GM19193 (cell line): ENCODE data around the gene SEMA4F.

Experiments used
- POLR2A ChIP-seq: IDR thresholded peaks from 4 replicates; pipeline ENCODE4 v1.6.1; 2011; ENCODE audit not compliant: insufficient read depth, insufficient read length; ENCODE audit errors: extremely low read depth

Gene SEMA4F, protein sequence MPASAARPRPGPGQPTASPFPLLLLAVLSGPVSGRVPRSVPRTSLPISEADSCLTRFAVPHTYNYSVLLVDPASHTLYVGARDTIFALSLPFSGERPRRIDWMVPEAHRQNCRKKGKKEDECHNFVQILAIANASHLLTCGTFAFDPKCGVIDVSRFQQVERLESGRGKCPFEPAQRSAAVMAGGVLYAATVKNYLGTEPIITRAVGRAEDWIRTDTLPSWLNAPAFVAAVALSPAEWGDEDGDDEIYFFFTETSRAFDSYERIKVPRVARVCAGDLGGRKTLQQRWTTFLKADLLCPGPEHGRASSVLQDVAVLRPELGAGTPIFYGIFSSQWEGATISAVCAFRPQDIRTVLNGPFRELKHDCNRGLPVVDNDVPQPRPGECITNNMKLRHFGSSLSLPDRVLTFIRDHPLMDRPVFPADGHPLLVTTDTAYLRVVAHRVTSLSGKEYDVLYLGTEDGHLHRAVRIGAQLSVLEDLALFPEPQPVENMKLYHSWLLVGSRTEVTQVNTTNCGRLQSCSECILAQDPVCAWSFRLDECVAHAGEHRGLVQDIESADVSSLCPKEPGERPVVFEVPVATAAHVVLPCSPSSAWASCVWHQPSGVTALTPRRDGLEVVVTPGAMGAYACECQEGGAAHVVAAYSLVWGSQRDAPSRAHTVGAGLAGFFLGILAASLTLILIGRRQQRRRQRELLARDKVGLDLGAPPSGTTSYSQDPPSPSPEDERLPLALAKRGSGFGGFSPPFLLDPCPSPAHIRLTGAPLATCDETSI

DNA sequence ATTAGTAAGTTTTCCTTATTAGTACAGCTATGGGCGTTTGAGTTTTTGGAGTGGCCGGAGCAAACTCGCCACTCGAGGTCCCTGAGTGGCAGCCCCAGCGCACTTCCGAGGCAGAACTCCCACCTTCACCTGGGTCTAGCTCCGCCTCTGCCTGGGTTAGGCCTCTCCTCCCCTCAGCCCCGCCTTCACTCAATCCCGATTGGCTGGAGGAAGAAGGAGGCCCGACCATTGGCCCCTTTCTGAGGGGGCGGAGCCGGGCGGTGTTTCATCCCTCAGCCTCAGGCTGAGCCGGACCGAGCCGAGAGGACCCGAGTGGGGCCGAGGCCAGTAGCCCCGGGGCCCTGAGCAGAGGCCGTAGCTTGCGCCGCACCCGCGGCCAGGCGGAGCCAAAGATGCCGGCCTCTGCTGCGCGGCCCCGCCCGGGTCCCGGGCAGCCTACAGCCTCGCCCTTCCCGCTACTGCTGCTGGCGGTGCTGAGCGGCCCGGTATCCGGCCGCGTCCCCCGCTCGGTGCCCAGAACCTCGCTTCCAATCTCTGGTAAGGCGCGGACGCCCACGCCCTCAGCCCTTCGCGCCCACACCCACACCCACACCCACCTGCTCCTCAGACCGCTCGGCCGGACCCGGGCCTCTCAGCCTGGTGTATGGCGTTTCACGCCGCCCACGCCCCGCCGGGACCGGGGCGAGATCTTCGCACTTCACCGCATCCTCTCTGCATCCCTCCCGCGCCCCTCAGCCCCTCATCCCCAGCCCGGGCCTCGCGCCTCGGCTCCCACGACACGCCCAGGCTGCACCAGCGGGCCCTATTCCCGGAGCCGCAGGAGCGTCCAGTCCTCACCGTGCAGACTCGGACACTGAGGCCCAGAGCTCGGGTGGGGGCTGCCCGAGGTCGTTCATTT, at the start of gene SEMA4F:
TSS of gene SEMA4F (plus strand) at position 263 of the 898 bp plus-strand sequence. CDS start at position 393, 130 bp downstream.
- TF ChIP-seq POLR2A, result peak; percentile 41

DNA sequence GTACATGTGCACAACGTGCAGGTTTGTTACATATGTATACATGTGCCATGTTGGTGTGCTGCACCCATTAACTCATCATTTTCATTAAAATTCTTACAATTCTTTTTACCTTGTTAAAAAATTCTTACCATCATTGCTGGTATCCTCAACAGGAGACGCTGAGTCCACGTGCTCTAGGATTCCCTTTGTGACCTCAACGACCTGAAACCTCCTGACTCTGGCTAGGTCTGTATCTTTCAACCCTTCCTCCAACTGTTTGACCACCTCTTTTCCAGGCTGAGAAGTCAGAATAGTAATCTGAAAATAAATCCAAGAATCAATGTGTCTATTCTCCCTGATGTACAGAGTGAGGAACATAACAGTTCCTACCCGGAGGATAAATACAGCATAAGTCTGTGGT, 47.1 kb upstream of the SEMA4F start:
- no peak for TF ChIP-seq POLR2A

DNA sequence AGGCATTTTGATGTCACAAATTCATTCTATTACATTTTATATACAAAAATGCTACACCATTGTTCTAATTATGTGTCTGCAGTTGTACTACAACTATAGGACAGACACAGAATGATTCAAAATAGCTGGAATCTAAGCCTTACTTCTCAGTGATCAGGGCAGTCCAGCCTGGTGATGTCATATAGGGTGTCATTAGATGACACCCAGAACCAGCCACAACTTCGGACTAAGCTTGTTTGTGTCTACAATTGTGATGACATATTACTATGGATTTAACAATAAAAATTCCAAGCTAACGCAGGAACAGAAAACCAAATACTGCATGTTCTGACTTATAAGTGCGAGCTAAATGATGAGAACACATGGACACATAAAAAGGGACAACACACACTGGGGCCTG, 36.9 kb upstream of the SEMA4F start:
- no peak for TF ChIP-seq POLR2A

DNA sequence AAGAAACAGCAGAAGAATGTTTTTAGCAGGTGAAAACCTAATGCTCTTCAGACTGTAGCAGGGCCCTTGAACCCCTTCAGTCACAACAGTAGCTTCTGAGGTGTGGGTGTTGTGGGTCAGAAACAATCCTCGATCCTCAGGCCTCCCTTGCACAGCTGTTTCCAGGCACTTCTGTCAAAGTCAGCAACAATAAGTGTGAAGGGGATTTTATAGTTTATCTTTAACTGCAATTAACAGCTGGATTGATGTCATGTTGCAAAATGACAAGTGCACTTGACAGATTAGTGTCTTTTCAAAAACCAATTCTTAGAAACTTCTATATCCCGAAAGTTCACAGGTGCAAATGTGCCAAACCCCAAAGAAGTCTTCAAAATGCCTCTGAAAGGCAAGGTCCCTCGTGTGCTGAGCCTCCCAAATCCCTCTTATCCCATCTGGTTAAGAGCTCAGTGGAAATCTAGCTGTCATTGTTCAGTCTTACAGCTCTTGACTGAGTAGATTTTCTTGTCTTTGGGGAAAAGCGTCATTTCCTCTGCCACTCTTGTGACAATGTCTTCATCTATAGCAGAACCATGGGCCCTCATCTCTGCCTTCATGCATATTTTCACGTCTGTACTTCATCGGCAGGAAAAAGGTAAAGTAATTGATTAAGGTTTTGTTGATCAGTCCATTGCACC, 35.5 kb upstream of the SEMA4F start:
- TF ChIP-seq POLR2A, result no peak

DNA sequence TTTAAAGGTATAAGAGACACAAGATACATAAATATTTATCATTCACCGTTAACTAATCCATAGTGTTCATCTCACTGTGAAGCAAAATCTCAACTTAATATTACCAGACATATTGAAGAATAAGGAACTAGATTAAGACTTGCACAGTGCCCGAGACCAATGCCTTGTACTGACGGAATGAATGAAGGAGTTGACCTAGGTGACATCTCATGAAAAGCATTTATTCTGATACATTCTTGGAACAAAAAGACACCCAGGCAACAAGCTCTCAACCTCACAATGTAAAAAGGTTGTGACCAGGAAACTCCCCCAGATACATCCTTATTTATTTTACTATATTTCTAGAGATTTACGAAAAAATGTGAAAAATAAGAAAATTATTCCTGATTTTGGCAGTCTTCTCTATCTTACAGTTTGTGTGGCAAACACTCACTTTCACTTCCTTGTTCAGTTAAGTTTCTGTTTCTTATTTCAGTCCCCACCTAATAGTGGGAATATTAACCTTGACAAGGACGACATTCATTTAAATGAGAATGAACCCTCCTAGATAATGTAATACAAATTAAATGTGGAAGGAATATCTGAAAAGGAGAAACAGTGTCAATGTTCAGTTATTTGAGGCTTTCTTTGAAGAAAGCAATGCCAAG, 34.3 kb upstream of the SEMA4F start:
- TF ChIP-seq POLR2A, result no peak

DNA sequence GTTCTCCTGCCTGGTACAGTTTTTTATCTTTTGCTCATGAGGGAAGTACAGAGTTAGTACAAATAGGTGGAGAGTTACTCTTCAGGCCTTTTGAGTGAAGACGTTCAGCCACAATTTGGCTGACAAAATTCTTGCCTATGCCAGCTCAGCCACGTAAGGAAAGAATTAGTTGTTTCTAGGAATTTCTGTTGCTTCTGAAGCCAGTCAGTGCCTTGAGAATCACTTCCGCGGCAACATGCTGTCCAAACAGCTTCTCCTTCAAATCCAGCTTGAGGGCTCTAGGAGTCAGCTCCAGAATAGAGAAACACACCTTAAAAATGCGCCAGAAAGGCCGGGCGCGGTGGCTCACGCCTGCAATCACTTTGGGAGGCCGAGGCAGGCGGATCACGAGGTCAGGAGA, 33.4 kb upstream of the SEMA4F start:
- no peak for TF ChIP-seq POLR2A

DNA sequence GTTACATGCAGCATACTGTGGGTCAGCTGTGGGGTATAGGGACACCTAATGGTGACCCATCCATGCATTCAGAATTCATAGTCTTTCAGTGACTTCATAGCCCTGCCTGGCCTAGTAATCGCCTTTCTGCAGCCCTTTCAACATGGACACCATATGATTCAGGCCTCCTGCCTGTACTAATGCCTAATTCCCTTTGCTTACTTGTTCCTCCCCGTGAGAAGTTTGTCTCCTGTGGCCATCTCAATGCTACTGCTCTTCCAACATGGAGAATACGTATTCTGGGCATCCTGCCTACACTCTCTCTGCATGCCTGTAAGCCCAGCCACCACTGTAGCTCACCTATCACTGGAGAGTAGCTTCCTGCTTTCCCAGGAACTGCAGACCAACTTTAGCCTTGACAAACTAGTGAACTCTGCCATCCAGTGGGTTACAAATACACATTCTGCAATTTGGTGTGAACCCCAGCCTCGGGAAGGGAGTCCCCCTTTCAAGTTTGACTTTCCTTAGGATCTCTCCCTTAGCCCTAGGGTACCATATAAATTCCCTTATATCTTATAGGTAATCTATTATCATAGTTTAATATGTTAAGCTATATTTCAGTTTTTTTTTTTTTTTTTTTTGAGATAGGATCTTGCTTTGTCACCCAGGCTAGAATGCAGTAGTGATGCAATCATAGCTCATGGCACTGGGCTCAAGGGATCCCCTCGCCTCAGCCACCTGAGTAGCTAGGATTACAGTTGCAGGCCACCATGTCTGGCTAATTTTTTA, 28.2 kb upstream of the SEMA4F start:
- TF ChIP-seq POLR2A, result no peak

DNA sequence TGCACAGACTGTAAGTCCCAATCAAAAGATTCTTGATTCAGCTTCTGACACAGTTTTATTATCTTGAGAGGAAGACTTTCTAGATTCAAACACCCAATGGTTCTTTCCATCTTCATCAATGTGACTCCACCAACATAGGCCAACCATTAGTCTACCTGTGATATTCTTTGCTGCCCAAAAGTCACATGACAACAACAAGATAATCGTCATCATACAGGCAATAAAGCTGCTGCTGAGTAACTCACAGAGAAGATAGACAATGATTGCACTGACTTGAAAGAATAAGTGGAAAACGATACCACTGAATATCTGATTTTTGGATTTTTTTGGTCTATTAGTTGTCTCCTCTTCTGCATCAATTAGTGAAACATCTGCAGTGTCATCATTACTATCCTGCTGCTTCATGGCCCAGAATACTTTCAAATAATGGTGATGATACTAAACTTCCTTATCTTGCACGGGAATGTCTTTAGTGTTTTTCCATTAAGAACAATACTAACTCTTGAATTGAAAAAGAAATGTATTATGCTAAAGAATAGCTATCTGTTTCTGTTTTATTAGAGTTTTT, 25.4 kb upstream of the SEMA4F start:
- no peak for TF ChIP-seq POLR2A

DNA sequence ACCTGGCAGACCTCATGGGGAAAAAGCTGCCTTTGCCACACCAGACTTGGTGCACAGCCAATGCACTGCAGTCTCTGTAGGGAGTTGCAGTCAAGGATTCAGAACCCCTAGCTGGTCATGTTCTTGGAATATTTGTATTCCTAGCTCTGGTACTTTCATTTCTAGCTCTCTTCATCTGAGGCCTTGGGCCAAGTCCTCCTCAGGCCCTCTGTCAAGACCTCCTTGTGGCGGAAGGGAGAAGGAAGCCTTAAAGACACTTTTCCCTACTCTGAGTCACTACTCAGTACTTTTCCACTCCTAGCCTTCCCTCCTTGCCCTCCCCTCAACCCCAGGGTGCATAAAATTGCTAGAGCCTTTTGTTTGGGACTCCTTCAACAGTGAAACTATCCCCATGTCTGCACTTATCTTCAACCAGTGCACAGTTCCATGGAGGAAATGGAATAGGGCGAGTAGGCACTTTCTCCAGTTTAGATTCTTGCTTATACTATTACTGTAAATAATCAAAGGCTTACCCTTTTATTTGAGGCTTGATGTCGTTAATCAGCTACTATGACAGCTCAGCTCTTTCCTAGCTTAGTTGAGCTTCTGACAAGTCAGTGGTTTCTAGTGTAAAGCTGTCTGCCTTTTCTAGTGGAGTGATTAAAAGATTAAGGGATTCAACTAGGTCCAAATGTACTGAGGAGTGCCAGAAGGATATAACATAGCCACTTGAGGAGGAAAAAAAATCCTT, 21.7 kb upstream of the SEMA4F start:
- TF ChIP-seq POLR2A, result no peak

DNA sequence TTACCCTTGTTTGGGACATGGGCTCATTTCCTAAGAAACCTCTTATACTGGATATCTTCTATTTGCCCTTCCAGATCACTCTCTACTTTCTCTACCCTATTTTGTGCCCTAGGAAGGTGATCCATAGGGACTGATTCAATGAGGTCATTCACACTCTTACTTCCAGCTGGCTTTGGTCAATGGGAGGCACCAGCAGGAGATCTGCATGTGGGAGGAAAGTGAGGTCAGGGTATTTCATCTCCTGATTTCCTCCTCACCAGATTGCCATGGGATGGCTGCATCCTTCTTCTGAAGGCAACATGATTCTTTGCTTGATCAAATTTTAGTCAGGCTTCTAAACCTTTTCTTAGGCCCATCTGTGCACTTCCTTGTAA, 21.1 kb upstream of the SEMA4F start:
- no peak for TF ChIP-seq POLR2A

DNA sequence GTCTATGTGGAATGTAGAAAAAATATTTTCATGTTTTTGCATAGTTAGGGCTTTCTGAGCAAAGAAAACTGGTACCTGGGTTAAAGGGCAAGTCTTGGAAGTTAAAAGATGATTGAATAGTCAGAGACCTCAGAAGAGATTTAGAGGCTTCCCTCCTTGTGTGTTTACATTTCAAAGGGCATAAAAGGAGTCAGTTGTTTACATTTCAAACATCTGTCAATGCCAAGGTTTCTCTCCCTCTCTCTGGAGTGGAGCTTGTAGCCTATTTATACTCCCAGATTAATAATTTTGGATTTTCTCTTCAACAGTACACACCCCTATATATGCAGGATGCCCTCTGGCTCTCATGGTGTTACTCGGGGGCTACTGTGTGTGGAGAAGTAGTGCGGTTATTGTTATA, 14.5 kb upstream of the SEMA4F start:
- TF ChIP-seq POLR2A, result no peak

DNA sequence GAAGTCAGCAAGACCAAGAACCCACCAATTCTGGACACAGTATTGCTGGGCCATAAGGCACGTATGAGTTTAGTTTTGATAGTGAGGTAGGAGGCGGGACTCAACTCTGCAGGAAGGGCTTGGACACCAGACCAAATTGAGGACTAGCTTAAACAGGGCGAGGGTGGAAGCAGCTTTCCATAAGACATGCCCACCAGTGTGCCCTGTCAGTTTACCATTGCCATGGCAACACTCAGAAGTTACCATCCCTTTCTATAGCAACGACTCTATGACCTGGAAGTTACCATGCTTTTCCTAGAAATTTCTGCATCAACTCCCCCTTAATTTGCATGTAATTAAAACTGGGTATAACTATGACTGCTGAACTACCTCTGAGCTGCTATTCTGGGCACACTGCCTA, 8.7 kb upstream of the SEMA4F start:
- TF ChIP-seq POLR2A, result no peak
